ENCODE measurements around the gene EPHA3.
A peak's percentile ranks its signal among the peaks of the same experiment; 100 is the strongest.

The EPHA3 gene

GRCh38 chr3:89113893-89114840 is 6.7 kb downstream of the EPHA3 start:
- Mint-ChIP-seq H3K27ac (no peak overlapping the region), H3K4me3 (peak overlapping the region; percentile 35 to 61), H3K9me3 (no peaks in the 10 kb centered on the region), H3K4me1 (peaks cover 8% of the 10 kb centered on the region), H3K27me3 (peaks cover 10% of the 10 kb centered on the region)
- DNase-seq (peak; percentile 13 to 20), ATAC-seq (peak; percentile 89)

- no peak for ATAC-seq
- H3K9me3 Mint-ChIP-seq: no peaks in the 10 kb centered on the region
Measured at GRCh38 chr3:89114841-89115223, 7.4 kb downstream of the EPHA3 start.

GRCh38 chr3:89116476-89116875 is 9.1 kb downstream of the EPHA3 start:
- ATAC-seq (no peak), DNase-seq (no peak)
- Mint-ChIP-seq H3K4me3 (no peak overlapping the region), H3K9me3 (no peaks in the 10 kb centered on the region), H3K4me1 (peaks cover 8% of the 10 kb centered on the region), H3K27ac (no peak overlapping the region), H3K27me3 (peaks cover 10% of the 10 kb centered on the region)

More at GRCh38 chr3:89114841-89115223, 7.4 kb downstream of the EPHA3 start:
- H3K27me3 Mint-ChIP-seq: peaks cover 10% of the 10 kb centered on the region
- no peak for DNase-seq
- peaks cover 8% of the 10 kb centered on the region for H3K4me1 Mint-ChIP-seq
- H3K4me3 Mint-ChIP-seq: no peak overlapping the region
- H3K27ac Mint-ChIP-seq: no peak overlapping the region

- Mint-ChIP-seq H3K4me1 (no peaks in the 10 kb centered on the region), H3K27ac (no peak overlapping the region), H3K9me3 (peaks cover 0 to 11% of the 10 kb centered on the region in 2 donors), H3K4me3 (no peak overlapping the region), H3K27me3 (no peaks in the 10 kb centered on the region)
- no peak for ATAC-seq
- DNase-seq: no peak
Measured at GRCh38 chr3:89138048-89138447, 30.6 kb downstream of the EPHA3 start.

GRCh38 chr3:89139870-89140269 is 32.4 kb downstream of the EPHA3 start:
- no peak for ATAC-seq
- Mint-ChIP-seq H3K27me3 (no peaks in the 10 kb centered on the region), H3K4me3 (no peak overlapping the region), H3K4me1 (no peaks in the 10 kb centered on the region), H3K27ac (no peak overlapping the region), H3K9me3 (peaks cover 0 to 14% of the 10 kb centered on the region in 2 donors)
- no peak for DNase-seq

GRCh38 chr3:89144080-89144479 is 36.7 kb downstream of the EPHA3 start:
- Mint-ChIP-seq H3K4me3 (no peak overlapping the region), H3K27ac (peak overlapping the region in 1 of 2 donors; percentile 34), H3K9me3 (peaks cover 0 to 13% of the 10 kb centered on the region in 2 donors), H3K27me3 (no peaks in the 10 kb centered on the region), H3K4me1 (no peaks in the 10 kb centered on the region)
- no peak for ATAC-seq
- no peak for DNase-seq

- H3K27ac Mint-ChIP-seq: no peak overlapping the region
- H3K4me3 Mint-ChIP-seq: no peak overlapping the region
- H3K4me1 Mint-ChIP-seq: no peaks in the 10 kb centered on the region
- no peak for DNase-seq
- no peak for ATAC-seq
- H3K27me3 Mint-ChIP-seq: no peaks in the 10 kb centered on the region
- peaks cover 0 to 10% of the 10 kb centered on the region in 2 donors for H3K9me3 Mint-ChIP-seq
Measured at GRCh38 chr3:89145995-89146394, 38.6 kb downstream of the EPHA3 start.

- H3K4me1 Mint-ChIP-seq: no peaks in the 10 kb centered on the region
- no peak overlapping the region for H3K4me3 Mint-ChIP-seq
- no peak for ATAC-seq
- H3K9me3 Mint-ChIP-seq: peaks cover 5 to 7% of the 10 kb centered on the region in 2 donors
- no peaks in the 10 kb centered on the region for H3K27me3 Mint-ChIP-seq
- DNase-seq: no peak
- H3K27ac Mint-ChIP-seq: no peak overlapping the region
Measured at GRCh38 chr3:89154416-89154815, 47.0 kb downstream of the EPHA3 start.

GRCh38 chr3:89155811-89156210 is 48.4 kb downstream of the EPHA3 start:
- DNase-seq: no peak
- Mint-ChIP-seq H3K27ac (no peak overlapping the region), H3K4me1 (no peaks in the 10 kb centered on the region), H3K4me3 (no peak overlapping the region), H3K9me3 (peaks cover 5 to 7% of the 10 kb centered on the region in 2 donors), H3K27me3 (no peaks in the 10 kb centered on the region)
- ATAC-seq: no peak

GRCh38 chr3:89157575-89157974 is 50.2 kb downstream of the EPHA3 start:
- Mint-ChIP-seq H3K4me3 (no peak overlapping the region), H3K27me3 (no peaks in the 10 kb centered on the region), H3K4me1 (no peaks in the 10 kb centered on the region), H3K9me3 (peaks cover 5 to 7% of the 10 kb centered on the region in 2 donors), H3K27ac (no peak overlapping the region)
- DNase-seq (no peak), ATAC-seq (no peak)

- DNase-seq (no peak), ATAC-seq (no peak)
- H3K9me3 Mint-ChIP-seq: peaks cover 5 to 7% of the 10 kb centered on the region in 2 donors
- H3K4me3 Mint-ChIP-seq: no peak overlapping the region
- H3K4me1 Mint-ChIP-seq: no peaks in the 10 kb centered on the region
- no peaks in the 10 kb centered on the region for H3K27me3 Mint-ChIP-seq
- no peak overlapping the region for H3K27ac Mint-ChIP-seq
Measured at GRCh38 chr3:89159605-89160004, 52.2 kb downstream of the EPHA3 start.

GRCh38 chr3:89164774-89165173 is 57.4 kb downstream of the EPHA3 start:
- DNase-seq (no peak), ATAC-seq (no peak)
- no peaks in the 10 kb centered on the region for H3K4me1 Mint-ChIP-seq
- no peaks in the 10 kb centered on the region for H3K9me3 Mint-ChIP-seq
- no peaks in the 10 kb centered on the region for H3K27me3 Mint-ChIP-seq
- H3K4me3 Mint-ChIP-seq: no peak overlapping the region
- no peak overlapping the region for H3K27ac Mint-ChIP-seq

- H3K27me3 Mint-ChIP-seq: no peaks in the 10 kb centered on the region
- no peak for ATAC-seq
- no peak overlapping the region for H3K27ac Mint-ChIP-seq
- H3K9me3 Mint-ChIP-seq: no peaks in the 10 kb centered on the region
- H3K4me1 Mint-ChIP-seq: no peaks in the 10 kb centered on the region
- no peak for DNase-seq
- H3K4me3 Mint-ChIP-seq: no peak overlapping the region
Measured at GRCh38 chr3:89165636-89166263, 58.3 kb downstream of the EPHA3 start.

GRCh38 chr3:89171687-89172545 is 64.5 kb downstream of the EPHA3 start:
- Mint-ChIP-seq H3K4me1 (no peaks in the 10 kb centered on the region), H3K9me3 (no peaks in the 10 kb centered on the region), H3K27ac (no peak overlapping the region), H3K27me3 (no peaks in the 10 kb centered on the region), H3K4me3 (no peak overlapping the region)
- ATAC-seq: no peak
- DNase-seq: no peak

- Mint-ChIP-seq H3K27me3 (no peaks in the 10 kb centered on the region), H3K4me3 (no peak overlapping the region), H3K4me1 (no peaks in the 10 kb centered on the region), H3K27ac (no peak overlapping the region), H3K9me3 (peaks cover 0 to 7% of the 10 kb centered on the region in 2 donors)
- DNase-seq: no peak
- no peak for ATAC-seq
Measured at GRCh38 chr3:89173546-89173945, 66.1 kb downstream of the EPHA3 start.

Data from stimulated activated naive CD8-positive, alpha-beta T cell treated with anti-CD3 and anti-CD28 coated beads, Interleukin-15, amount 100 ng/mL, for 72 hours (primary cell).